ENCODE data around the gene AGBL1.

GRCh38 chr15:86754846-86755245, 675.2 kb downstream of the AGBL1 start:
- TF ChIP-seq, protein P1, sequence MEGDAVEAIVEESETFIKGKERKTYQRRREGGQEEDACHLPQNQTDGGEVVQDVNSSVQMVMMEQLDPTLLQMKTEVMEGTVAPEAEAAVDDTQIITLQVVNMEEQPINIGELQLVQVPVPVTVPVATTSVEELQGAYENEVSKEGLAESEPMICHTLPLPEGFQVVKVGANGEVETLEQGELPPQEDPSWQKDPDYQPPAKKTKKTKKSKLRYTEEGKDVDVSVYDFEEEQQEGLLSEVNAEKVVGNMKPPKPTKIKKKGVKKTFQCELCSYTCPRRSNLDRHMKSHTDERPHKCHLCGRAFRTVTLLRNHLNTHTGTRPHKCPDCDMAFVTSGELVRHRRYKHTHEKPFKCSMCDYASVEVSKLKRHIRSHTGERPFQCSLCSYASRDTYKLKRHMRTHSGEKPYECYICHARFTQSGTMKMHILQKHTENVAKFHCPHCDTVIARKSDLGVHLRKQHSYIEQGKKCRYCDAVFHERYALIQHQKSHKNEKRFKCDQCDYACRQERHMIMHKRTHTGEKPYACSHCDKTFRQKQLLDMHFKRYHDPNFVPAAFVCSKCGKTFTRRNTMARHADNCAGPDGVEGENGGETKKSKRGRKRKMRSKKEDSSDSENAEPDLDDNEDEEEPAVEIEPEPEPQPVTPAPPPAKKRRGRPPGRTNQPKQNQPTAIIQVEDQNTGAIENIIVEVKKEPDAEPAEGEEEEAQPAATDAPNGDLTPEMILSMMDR (tag by site-specific recombination; IDR thresholded peaks at IDR 0.05): no peak
- TF ChIP-seq KLF9 (tag by site-specific recombination; IDR thresholded peaks at IDR 0.05; ENCODE audit: low read depth) (no peak), ZEB2 (tag by site-specific recombination; IDR thresholded peaks at IDR 0.05) (no peak), ZBTB7A (tag by site-specific recombination; IDR thresholded peaks at IDR 0.05; ENCODE audit: low read depth) (no peak), ELK4 (IDR thresholded peaks at IDR 0.05; ENCODE audit: borderline replicate concordance, low read depth, low read length) (no peak), ZNF121 (tag by site-specific recombination; IDR thresholded peaks at IDR 0.05) (no peak), HOXA7 (CRISPR knock-in tag; IDR thresholded peaks at IDR 0.05; ENCODE audit: borderline replicate concordance) (no peak)
- TF ChIP-seq, protein P2, sequence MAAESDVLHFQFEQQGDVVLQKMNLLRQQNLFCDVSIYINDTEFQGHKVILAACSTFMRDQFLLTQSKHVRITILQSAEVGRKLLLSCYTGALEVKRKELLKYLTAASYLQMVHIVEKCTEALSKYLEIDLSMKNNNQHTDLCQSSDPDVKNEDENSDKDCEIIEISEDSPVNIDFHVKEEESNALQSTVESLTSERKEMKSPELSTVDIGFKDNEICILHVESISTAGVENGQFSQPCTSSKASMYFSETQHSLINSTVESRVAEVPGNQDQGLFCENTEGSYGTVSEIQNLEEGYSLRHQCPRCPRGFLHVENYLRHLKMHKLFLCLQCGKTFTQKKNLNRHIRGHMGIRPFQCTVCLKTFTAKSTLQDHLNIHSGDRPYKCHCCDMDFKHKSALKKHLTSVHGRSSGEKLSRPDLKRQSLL (tag by site-specific recombination; IDR thresholded peaks at IDR 0.05): no peak
